ENCODE measurements around the gene ZNF512B.

- TF ChIP-seq GATA2 (IDR thresholded peaks at IDR 0.05; ENCODE audit: low read depth, low read length), result no peak
- TF ChIP-seq GATA3 (IDR thresholded peaks at IDR 0.05; ENCODE audit: low read depth, low read length), result no peak
Measured at GRCh38 chr20:63940472-63941266, 29.1 kb downstream of the ZNF512B start.

All from SH-SY5Y (cell line).